Epithelial cell of proximal tubule (primary cell): ENCODE results near the gene LRP1. TPM values are rescaled to one million over a fixed set of nuclear protein-coding genes. Genes with fewer than 3 reads are reported as not detected.

Experiments used
- DNase-seq: peaks from one replicate; pipeline ENCODE4 v3.0.0-alpha.2; 2011; ENCODE audit warnings: low read depth
- H3K4me3 ChIP-seq: 2 replicates; pipeline ENCODE4 v1.5.1; 2011; ENCODE audit warnings: low read depth, mild to moderate bottlenecking, low read length
- total RNA-seq: library from RNA; depleted of rRNA; stranded (reverse); fragments of >200 nt; gene quantifications from 2 replicates; pipeline ENCODE4 v1.2.3, GENCODE V29; 2015
- TF ChIP-seq, protein P1 (sequence below): conservative IDR thresholded peaks from 2 replicates; pipeline ENCODE4 v1.5.1; 2012; ENCODE audit warnings: low read depth, mild to moderate bottlenecking, low read length

LRP1 gene
- total RNA-seq, 1 donor from 2014 or later, result 8.9 TPM

DNA sequence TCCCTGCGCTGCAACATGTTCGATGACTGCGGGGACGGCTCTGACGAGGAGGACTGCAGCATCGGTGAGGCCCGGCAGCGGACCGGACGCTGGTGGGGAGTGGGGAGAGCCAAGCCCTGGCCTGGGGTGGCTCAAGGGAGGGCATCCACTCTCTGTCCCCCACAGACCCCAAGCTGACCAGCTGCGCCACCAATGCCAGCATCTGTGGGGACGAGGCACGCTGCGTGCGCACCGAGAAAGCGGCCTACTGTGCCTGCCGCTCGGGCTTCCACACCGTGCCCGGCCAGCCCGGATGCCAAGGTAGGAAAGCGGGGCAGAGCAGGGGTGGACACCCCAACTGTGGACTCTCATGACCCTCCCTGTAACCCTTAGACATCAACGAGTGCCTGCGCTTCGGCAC lies 76.9 kb downstream of the LRP1 start:
- no peak overlapping the region for H3K4me3 ChIP-seq
- TF ChIP-seq, protein P1, sequence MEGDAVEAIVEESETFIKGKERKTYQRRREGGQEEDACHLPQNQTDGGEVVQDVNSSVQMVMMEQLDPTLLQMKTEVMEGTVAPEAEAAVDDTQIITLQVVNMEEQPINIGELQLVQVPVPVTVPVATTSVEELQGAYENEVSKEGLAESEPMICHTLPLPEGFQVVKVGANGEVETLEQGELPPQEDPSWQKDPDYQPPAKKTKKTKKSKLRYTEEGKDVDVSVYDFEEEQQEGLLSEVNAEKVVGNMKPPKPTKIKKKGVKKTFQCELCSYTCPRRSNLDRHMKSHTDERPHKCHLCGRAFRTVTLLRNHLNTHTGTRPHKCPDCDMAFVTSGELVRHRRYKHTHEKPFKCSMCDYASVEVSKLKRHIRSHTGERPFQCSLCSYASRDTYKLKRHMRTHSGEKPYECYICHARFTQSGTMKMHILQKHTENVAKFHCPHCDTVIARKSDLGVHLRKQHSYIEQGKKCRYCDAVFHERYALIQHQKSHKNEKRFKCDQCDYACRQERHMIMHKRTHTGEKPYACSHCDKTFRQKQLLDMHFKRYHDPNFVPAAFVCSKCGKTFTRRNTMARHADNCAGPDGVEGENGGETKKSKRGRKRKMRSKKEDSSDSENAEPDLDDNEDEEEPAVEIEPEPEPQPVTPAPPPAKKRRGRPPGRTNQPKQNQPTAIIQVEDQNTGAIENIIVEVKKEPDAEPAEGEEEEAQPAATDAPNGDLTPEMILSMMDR, result no peak
- no peak for DNase-seq

DNA sequence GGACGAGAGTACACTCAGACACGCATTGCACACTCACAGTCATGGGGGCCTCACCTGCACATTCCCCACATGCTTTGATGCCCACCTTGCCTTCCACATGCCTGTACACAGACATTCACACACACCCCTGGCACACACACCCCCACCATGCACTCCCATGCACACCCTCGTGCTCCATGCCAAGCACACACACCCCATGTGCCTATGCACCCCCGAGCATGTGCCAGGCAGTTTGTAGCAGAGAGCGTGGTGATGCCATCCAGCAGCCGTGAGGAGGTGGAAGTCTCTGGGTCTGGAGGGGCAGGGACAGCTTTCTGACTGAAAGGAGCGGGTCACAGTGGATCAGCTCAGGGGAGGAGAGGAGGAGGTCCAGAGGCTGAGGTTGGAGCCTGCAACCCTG lies 77.6 kb downstream of the LRP1 start:
- TF ChIP-seq, protein P1, result no peak
- DNase-seq, result no peak
- H3K4me3 ChIP-seq, result no peak overlapping the region

DNA sequence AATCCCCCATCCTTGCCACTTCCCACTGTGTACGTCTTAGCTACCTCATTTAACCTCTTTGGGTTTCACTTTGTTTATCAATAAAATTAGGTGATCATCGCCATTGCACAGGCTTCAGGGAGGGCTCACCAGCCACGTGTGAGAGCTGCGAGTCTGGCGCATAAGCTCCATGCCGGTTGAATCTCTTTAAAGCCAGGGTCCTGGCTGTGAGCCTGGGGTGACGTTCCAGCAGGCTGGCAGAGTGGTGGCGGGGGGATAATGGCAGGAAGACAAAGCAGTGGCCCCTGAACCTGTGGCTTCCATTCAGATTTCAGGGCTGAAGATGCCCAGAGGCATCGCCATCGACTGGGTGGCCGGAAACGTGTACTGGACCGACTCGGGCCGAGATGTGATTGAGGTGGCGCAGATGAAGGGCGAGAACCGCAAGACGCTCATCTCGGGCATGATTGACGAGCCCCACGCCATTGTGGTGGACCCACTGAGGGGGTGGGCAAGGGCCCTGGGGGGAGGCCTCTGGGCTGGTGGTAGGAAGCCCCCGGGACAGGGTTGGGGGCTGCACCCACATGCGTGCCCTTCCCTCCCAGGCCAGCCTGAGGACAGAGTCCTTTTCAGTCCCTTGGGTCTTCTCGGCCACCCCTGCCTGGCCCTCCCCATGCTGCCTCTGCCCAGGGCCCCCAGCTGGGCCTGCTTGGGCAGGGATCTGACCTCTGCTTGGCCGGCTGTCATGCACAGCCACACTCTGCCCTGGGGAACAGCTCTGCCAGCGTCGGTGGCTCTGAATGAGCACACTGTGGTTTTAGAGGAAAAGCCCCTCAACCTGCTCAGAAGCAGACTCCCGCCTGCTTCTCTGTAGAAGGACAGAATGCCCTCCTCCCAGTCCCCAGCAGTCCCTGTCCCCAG lies 79.7 kb downstream of the LRP1 start:
- no peak overlapping the region for H3K4me3 ChIP-seq
- DNase-seq, result no peak
- TF ChIP-seq, protein P1, result no peak

DNA sequence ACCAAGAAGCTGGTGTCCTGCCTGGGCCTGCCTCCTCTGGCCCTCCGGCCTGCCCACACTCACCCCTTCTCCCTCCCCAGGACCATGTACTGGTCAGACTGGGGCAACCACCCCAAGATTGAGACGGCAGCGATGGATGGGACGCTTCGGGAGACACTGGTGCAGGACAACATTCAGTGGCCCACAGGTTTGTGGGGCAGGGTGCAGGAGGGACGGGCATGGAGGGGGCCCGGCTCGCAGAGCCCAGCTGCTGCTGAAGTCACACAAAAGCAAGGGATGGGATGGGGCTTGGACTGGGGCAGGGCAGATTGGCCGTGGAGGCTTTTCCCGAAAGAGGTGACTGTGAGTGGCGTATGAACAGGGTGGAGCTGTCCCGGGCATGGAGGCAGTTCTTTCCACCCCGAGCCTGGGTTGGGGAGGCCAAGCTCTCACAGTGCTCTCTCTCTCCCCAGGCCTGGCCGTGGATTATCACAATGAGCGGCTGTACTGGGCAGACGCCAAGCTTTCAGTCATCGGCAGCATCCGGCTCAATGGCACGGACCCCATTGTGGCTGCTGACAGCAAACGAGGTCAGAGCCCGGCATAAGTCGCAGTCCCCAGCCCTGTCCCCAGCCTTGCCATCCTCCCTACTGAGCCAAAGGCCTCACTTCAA lies 80.5 kb downstream of the LRP1 start:
- H3K4me3 ChIP-seq, result no peak overlapping the region
- TF ChIP-seq, protein P1, result no peak
- no peak for DNase-seq

DNA sequence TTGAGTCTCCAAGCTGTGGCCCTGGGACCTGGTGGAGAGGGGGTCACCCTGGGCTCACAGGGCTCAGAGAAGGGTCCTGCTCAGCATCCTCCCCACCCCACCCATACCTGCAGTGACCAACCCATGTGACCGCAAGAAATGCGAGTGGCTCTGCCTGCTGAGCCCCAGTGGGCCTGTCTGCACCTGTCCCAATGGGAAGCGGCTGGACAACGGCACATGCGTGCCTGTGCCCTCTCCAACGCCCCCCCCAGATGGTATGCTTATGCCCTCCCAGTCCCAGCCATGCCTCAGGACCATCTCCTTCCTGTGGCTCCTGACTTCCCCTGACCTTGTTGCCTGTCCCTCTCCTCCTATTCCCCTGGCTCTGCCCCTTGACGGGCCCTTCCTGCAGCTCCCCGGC lies 81.6 kb downstream of the LRP1 start:
- DNase-seq, result no peak
- H3K4me3 ChIP-seq, result no peak overlapping the region
- TF ChIP-seq, protein P1, result no peak

DNA sequence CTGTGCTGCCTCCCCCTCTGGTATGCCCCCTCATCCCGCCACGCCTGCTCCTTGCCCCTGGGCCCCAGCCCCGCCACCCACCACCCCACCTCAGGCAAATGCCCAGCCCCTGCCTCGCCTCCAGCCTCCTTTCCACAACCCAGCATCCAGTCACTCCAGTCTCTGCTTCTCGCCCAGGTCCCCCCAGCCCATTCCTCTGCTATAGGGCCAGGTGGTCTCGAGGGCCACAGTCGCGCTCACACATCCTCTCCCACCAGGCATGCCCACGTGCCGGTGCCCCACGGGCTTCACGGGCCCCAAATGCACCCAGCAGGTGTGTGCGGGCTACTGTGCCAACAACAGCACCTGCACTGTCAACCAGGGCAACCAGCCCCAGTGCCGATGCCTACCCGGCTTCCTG lies 82.2 kb downstream of the LRP1 start:
- DNase-seq, result no peak
- TF ChIP-seq, protein P1, result no peak
- H3K4me3 ChIP-seq, result no peak overlapping the region
